ENCODE results near the gene JMJD1C. TPM values are rescaled to one million over a fixed set of nuclear protein-coding genes. Genes with fewer than 3 reads are reported as not detected.

The JMJD1C gene
- total RNA-seq, 1 donor from 2014 or later, result 61.4 TPM

DNA sequence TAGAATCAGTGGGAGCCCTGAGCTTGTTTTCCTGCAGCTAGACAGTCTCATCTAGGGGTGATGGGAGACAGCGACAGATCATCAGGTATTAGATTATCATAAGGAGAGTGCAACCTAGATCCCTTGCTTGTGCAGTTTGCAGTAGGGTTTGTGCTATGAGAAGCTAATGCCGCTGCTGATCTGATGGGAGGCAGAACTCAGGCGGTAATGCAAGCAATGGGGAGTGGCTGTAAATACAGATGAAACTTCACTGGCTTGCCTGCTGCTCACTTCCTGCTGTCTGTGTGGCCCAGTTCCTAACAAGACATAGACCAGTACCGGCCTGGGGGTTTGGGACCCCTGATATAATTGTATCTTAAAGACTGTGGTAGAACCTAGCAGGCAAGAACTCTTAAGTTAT, 315.0 kb downstream of the JMJD1C start:
- intact Hi-C loops (cut with micrococcal nuclease), result no loop called here

DNA sequence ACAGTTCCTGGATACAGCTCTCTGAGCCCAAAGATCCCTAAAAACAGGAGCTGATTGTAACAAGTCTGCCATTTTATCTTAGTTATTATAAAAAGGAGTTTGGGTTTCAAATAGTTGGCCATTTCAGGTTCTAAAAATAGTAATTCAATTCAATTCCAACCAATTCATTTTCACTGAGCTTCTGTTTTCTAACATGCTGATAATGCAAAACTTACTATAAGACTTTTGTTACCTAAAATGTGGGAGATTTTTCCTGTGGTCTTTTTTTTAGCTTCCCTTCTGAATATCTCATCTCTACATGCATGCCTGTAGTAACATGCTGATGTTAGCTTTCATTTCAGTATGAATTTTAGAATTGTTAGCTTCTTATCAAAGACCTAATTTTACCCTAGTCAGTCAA, 319.3 kb downstream of the JMJD1C start:
- intact Hi-C loops (cut with micrococcal nuclease), result no loop called here

DNA sequence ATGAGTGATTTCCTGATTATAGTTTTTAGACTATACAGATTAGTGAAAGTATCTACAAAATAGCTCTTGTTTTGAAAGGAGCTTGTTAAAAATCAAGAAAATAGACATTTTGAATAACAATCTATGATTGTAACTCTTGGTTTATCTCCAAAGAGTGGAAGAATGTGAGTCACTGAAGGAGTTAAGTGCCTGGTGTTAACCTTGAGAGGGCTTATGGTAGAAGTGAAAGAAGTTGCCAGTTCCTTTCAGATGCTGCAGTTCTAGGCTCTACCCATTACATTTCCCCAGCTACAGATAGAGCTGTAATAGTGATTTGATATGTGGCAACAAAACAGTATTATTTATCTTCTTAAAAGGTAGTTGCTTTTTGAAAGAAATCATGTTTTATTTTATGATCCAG, 320.0 kb downstream of the JMJD1C start:
- intact Hi-C loops (cut with micrococcal nuclease), result no loop called here

DNA sequence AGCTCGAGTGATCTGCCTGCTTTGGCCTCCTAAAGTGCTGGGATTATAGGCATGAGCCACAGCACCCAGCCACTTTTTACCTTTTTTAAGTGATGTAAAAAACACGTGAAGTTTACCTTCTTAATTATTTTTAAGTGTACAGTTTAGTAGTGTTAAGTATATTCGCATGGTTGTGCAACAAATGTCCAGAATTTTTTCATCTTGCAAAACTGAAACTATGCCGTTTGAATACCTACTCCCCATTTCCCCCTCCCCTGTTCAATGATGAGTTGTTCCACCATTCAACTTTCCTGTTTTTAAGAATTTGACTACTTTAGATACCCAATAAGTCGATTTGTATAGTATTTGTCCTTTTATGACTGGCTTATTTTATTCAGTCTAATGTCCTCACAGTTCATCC, 321.8 kb downstream of the JMJD1C start:
- intact Hi-C loops (cut with micrococcal nuclease), result no loop called here

DNA sequence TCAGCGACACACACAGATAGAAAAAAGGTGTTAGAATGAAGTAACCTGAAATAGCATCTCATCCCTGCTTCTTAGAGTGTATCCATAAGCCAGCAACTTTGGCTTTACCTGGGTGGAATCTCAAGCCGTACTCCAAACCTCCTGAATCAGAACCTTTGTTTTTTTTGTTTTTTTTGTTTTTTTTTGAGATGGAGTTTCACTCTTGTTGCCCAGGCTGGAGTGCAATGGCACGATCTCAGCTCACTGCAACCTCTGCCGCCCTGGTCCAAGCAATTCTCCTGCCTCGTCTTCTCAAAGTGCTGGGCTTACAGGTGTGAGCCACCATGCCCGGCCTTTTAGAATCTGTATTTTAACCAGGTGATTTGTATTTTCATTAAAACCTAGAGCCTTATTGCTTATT, 323.6 kb downstream of the JMJD1C start:
- intact Hi-C loops (cut with micrococcal nuclease), result no loop called here

DNA sequence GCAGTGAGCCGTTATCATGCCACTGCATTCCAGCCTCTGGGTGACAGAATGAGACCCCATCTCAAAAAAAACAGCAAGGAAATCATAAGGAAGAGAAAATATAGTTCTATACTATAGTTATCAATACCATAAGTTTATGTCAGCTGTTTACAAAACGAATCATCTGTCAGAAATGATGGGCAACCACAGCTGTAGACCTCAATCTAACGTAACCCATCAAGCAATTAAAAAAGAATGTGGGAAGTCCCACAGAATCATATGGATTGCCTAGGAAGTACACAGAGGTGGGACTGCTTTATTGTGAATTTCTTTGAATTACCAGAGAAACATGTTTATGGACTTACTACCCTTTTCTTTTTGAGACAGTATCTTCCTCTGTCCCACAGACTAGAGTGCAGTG, 325.7 kb downstream of the JMJD1C start:
- intact Hi-C loops (cut with micrococcal nuclease), result no loop called here

DNA sequence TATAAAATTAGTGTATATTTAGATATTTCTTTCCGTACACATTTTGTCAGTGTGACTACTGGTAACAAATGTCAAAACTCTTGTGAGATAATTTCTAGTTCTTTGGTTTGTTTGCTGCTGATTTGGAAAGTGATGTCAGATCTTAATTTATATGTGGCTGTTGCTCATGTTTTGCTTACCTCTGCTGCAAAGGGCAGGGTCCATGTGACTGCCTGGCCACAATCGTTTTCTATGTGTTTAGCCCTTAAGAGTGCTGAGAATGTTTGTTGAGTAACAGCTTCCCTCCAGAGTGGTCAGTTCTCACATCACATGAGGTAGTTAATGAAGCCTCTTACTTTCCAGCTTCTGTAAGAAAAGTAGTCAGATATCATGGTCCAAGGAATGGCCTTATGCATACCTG, 328.5 kb downstream of the JMJD1C start:
- intact Hi-C loops (cut with micrococcal nuclease), result loop anchor here (10.0 kb wide), 2 partner anchors 953 to 1383 kb away; no protein-coding TSS in a partner anchor

DNA sequence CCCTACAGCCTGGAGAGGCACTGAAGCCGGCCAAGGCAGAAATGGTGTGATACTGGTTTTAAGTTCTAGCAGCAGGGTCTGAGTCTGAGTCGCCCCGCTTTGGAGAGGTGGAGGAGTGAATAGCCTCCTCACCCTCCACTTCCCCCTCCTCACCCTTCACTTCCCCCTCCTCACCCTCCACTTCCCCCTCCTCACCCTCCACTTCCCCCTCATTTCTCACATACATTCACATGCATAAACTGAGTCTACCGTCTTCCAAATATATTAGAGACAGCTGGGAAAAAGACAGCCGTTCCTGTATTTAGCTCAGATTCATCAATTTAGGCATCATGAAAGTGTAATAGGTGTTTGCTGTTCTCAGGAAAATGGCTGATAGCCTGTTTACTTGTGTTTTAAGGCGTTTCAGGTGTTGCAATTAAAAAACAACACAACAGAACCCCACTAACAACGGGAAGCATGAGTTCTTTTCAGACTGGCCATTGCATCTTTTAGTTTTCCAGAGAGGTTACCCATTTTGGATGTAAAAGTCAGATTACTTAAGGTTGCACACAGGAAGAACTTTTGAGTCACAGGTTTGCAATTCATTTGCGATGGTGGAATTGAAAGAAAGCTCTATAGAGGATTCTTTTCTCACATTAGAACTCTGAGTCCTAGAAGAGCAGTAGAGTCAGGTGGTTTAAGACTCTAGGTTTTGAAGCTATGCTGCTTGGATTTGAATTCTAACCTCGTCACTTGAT, 331.8 kb downstream of the JMJD1C start:
- intact Hi-C loops (cut with micrococcal nuclease), result loop anchor here (1.0 to 10.0 kb wide), 22 partner anchors 24 to 1379 kb away; partner anchors contain the start of genes ADO, EGR2 and REEP3

DNA sequence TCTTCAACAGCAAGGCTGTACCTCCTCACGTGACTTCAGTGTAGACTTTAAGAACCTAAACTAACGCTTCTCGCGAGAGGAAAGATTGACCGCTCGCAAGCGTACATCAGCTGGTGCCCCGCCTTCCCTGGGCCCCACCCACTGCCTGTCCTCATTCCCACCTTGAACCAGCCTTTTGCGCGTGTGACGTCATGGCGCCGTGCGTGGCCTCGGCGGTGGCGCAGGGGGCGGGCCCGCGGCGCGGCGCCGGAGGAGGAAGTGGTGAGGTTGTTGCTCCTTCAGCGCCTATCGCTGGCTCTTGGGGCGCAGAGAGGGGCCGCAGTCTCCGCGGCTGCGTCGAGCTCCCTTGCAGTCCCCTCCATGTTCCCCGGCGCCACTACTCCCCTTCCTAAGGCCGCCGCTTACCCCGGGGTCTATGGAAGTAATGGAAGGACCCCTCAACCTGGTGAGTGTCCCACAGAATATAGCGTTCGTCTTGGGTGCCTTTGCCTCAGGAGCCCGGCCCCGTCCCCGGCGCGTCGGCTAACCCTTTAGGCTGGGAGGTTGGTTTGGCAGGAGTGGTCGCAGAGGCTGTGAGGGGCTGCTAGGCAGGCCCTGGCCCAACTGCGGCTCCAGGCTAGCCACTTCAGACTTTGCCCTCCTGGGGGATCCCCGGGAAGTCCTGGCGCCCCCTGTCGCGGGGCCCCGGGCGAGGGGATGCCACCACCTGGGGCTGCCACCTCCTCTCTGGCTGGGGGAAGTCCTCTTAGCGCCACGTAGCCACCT, 332.5 kb downstream of the JMJD1C start, which contains the start of gene NRBF2:
TSS of gene NRBF2 (plus strand) at position 273 of the 765 bp plus-strand sequence. CDS start at position 416, 143 bp downstream.
- intact Hi-C loops (cut with micrococcal nuclease), result loop anchor here (1.0 to 10.0 kb wide), 22 partner anchors 25 to 1378 kb away; partner anchors contain the start of genes ADO, EGR2 and REEP3

DNA sequence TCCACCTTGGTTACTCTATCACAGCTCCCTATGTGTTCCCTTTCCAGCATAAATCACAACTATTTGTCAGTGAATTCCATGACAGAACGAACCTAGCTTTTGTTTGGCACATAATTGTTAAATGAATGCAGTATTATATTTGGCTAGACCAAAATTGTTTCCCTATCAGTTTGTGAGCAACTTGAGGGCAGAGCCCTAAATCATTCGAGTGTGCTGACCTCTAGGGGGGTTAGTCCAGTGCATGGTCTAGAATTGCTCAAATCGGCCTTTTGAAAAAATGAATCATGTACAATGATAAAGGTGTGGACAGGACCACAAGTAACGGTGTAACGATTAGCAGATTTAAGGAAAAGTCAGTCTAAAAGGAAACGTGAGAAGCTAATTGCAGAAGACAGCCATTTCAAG, 333.1 kb downstream of the JMJD1C start:
- intact Hi-C loops (cut with micrococcal nuclease), result loop anchor here (1.0 to 10.0 kb wide), 22 partner anchors 26 to 1378 kb away; partner anchors contain the start of genes ADO, EGR2 and REEP3

DNA sequence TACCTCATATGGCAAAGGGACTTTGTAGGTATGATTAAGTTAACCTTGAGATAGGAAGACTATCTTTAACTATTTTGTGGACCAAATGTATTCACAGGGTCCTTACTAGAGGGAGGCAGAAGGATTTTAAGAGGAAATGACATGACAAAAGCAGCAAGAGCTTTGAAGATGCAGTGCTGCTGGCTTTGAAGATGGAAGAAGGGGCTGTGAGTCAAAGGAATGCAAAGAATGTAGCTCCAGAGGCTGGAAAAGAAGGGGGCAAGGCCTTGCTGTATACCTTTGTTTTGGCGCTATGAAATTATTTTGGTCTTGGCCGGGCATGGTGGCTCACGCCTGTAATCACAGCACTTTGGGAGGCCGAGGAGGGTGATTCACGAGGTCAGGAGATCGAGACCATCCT, 335.9 kb downstream of the JMJD1C start:
- intact Hi-C loops (cut with micrococcal nuclease), result loop anchor here (5.0 to 10.0 kb wide), 3 partner anchors 945 to 1375 kb away; no protein-coding TSS in a partner anchor

DNA sequence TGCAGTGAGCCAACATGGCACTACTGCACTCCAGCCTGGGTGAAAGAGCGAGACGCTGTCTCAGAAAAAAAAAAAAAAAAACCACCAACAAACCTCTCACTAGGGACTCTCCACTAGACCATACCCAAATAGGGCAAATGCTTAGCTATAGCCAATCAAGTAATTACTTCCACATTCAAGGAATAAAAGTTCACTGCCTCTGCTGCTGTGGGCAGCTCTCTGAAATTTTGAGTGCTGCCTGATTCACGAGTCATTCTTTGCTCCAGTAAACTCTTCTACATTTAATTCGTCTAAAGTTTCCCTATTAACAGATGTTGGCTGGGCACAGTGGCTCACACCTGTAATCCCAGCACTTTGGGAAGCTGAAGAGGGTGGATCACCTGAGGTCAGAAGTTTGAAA, 337.3 kb downstream of the JMJD1C start:
- intact Hi-C loops (cut with micrococcal nuclease), result no loop called here

DNA sequence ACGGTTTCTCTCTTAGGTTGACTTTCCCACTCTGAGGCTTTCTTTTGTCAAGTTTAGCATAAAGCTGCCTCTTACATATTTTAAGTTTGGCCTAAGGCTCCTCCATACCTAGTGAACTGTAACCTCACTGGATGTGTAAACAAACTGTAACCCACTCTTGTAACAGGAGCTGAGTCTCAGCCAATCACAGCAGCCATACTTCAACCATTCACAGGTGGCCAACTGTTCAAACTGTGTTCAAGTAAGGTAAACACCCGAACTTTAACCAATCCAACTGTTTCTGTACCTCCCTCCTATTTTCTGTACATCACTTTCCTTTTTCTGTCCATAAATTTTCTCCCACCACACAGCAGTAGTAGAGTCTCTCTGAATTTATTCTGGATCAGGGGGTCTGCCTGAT, 340.3 kb downstream of the JMJD1C start:
- intact Hi-C loops (cut with micrococcal nuclease), result no loop called here

DNA sequence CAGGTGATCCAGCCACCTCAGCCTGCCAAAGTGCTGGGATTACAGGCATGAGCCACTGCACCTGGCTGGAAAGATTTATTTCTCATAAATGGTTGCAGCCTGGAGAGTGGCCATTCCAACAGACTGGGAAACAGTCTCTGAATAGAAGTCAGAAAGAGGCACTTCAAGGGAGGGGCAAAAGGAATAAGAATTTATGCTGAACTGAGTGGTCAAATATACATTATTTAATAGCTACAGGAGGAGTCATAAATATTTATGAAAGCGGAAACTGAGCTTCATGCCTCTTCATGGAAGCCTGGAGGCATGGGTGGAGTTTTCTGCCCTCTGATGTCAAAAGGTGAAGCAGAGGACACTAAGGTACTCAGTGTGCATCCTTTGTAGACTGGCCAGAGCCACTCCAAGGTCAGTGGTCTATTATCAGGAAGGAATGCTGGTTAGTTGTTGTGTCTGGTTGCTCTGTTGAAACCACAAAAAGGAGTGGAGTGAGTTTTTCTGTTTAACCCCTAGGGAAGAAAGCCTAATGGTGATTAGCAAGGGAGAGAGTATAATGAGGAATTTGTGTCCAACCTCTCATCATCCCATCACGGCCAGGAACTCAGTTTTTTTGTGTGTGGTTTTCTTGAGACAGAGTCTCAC, 341.9 kb downstream of the JMJD1C start:
- intact Hi-C loops (cut with micrococcal nuclease), result no loop called here

DNA sequence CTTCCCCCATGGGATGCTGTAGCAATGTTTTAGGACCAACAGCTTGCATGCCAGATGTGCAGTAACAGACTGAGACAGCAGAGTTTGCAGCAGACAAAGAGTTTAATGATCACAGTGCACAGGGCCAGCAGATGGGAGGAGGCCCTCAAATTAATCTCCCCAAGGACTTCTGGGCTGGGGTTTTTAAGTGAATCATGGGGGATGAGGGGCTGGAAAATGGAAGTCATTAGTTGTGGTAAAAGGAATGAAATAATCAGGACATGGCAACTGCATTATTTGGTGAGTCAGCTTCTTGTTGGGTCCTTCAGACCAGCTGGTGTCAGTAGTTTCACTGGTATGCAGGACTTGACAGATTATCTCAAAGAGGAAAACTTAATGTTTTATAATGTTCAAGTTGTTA, 345.2 kb downstream of the JMJD1C start:
- intact Hi-C loops (cut with micrococcal nuclease), result no loop called here

DNA sequence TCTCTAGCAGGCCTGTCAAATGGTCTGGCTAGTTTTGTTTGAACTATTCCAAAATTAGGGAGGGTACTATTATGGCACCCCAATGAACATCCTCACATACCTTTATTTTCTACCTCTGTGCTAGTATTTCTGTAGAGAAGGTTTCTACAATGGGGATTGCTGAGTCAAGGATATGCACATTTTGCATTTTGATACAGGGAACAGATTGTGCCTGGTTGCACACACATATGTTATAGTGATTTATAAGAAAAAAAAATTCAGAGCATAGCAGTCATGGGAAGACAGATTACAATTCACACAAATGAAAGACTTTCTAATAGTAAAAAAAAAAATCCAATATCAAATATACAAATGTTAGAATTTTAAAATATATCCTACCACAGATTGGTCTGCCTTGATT, 346.7 kb downstream of the JMJD1C start:
- intact Hi-C loops (cut with micrococcal nuclease), result no loop called here

Other genes starting within 250 kb of the JMJD1C start
- 20.5 and 23.9 TPM in 2 replicates for gene REEP3, start 55.4 kb upstream of the JMJD1C start, total RNA-seq

Measured in T-helper 1 cell treated with Interleukin-12 subunit alpha and Interleukin-12 subunit beta and Interleukin-4 antibody, amounts not matched to agents 30 ng/mL and 1 ng/mL, for 36 hours (primary cell).